Fibroblast of lung (primary cell): ENCODE results near the gene THSD7A. TPM values are rescaled to one million over a fixed set of nuclear protein-coding genes. Genes with fewer than 3 reads are reported as not detected.

Experiments used
- DNase-seq, 2 donors: peaks; one replicate each; pipeline versions ENCODE4 v3.0.0 to v3.0.0-alpha.2; 2010; ENCODE audit warnings: low read depth in 2 of 2
- H2AFZ ChIP-seq: 2 replicates; pipeline ENCODE4 v1.5.1; 2012; ENCODE audit warnings: low read length, control low read depth, inconsistent platforms
- H3K27ac ChIP-seq: 2 replicates; pipeline ENCODE4 v1.5.1; 2011; ENCODE audit warnings: low read length, control low read depth; ENCODE audit not compliant: insufficient read depth
- H3K27me3 ChIP-seq: 2 replicates; pipeline ENCODE4 v1.5.1; 2011; ENCODE audit warnings: mild to moderate bottlenecking, low read length; ENCODE audit not compliant: control insufficient read depth, insufficient read depth
- H3K36me3 ChIP-seq: 2 replicates; pipeline ENCODE4 v1.5.1; 2011; ENCODE audit warnings: low read length; ENCODE audit not compliant: control insufficient read depth, insufficient read depth
- H3K4me1 ChIP-seq: 2 replicates; pipeline ENCODE4 v1.5.1; 2011; ENCODE audit warnings: low read length; ENCODE audit not compliant: control insufficient read depth, insufficient read depth; ENCODE audit errors: extremely low read depth
- H3K4me2 ChIP-seq: 2 replicates; pipeline ENCODE4 v1.5.1; 2011; ENCODE audit warnings: low read length, control low read depth; ENCODE audit not compliant: insufficient read depth; ENCODE audit errors: extremely low read depth
- H3K4me3 ChIP-seq, 4 experiments: fragments of 200-600 bp in 1 of 4; sonication (generic) in 1 of 4; replicated peaks in 1 of 4; 2 replicates each; pipeline ENCODE4 v1.5.1; 2011 to 2016; ENCODE audit warnings: low read length in 4 of 4, low read depth in 3 of 4, mild to moderate bottlenecking in 3 of 4, control low read depth in 2 of 4, inconsistent platforms in 1 of 4, mixed read lengths in 1 of 4; ENCODE audit not compliant: insufficient read depth in 1 of 4; ENCODE audit errors: control extremely low read depth in 1 of 4
- H3K79me2 ChIP-seq: 2 replicates; pipeline ENCODE4 v1.5.1; 2012; ENCODE audit warnings: mild to moderate bottlenecking, low read length, inconsistent platforms; ENCODE audit not compliant: control insufficient read depth, insufficient read depth
- H3K9ac ChIP-seq: 2 replicates; pipeline ENCODE4 v1.5.1; 2011; ENCODE audit warnings: mild to moderate bottlenecking, low read length, control low read depth; ENCODE audit not compliant: insufficient read depth
- H3K9me3 ChIP-seq: 2 replicates; pipeline ENCODE4 v1.5.1; 2012; ENCODE audit warnings: low read depth, low read length; ENCODE audit not compliant: control insufficient read depth, insufficient read depth
- H4K20me1 ChIP-seq: 2 replicates; pipeline ENCODE4 v1.5.1; 2011; ENCODE audit warnings: low read length; ENCODE audit not compliant: control insufficient read depth, insufficient read depth; ENCODE audit errors: extremely low read depth
- CTCF ChIP-seq, 2 donors: IDR thresholded peaks in 1 of 2; conservative IDR thresholded peaks in 1 of 2; 1 replicate in 1 of 2; 2 replicates in 1 of 2; pipeline ENCODE4 v1.5.1; 2011 to 2012; ENCODE audit warnings: low read length in 2 of 2, control low read depth in 1 of 2, inconsistent platforms in 1 of 2, low read depth in 1 of 2, mild to moderate bottlenecking in 1 of 2
- EZH2 ChIP-seq: IDR thresholded peaks from 2 replicates; pipeline ENCODE4 v1.5.1; 2012; ENCODE audit warnings: low read length, control low read depth, mild to moderate bottlenecking; ENCODE audit errors: missing control alignments
- polyA plus RNA-seq, 2 donors: library from polyadenylated mRNA; depleted of rRNA in 1 of 2; stranded (reverse) in 1 of 2; unstranded in 1 of 2; fragments of >200 nt; gene quantifications; 2 replicates each; pipeline ENCODE4 v1.2.1, GENCODE V29; 2011 to 2012; ENCODE audit warnings: missing spikeins in 1 of 2
- total RNA-seq: library from RNA; depleted of rRNA; stranded (reverse); fragments of >200 nt; gene quantifications from 2 replicates; pipeline ENCODE4 v1.2.1, GENCODE V29; 2014

Gene THSD7A
- total and polyA plus RNA-seq, 2 donors (not counting 1 experiment from before 2014, with no cell fraction given) = 0.02 to 0.83 TPM

GRCh38 chr7:11430841-11431240, 401.2 kb downstream of the THSD7A start:
- DNase-seq = no peak
- no peaks in the 10 kb centered on the region for H4K20me1 ChIP-seq
- H3K27ac ChIP-seq = no peak overlapping the region
- no peak overlapping the region for H3K4me2 ChIP-seq
- TF ChIP-seq EZH2 (no peak), CTCF (conservative IDR thresholded peaks at IDR 0.05 in 1 of 2, IDR thresholded peaks at IDR 0.05 in 1 of 2; ENCODE audit: low read depth in 1 of 2, low read length in 2 of 2) (no peak)
- no peaks in the 10 kb centered on the region for H3K9me3 ChIP-seq
- H2AFZ ChIP-seq = no peak overlapping the region
- H3K27me3 ChIP-seq = no peaks in the 10 kb centered on the region
- H3K79me2 ChIP-seq = no peaks in the 10 kb centered on the region
- H3K4me1 ChIP-seq = no peaks in the 10 kb centered on the region
- H3K36me3 ChIP-seq = no peaks in the 10 kb centered on the region
- no peak overlapping the region for H3K9ac ChIP-seq
- H3K4me3 ChIP-seq = no peak overlapping the region

GRCh38 chr7:11430112-11430511, 401.9 kb downstream of the THSD7A start:
- TF ChIP-seq CTCF (conservative IDR thresholded peaks at IDR 0.05 in 1 of 2, IDR thresholded peaks at IDR 0.05 in 1 of 2; ENCODE audit: low read depth in 1 of 2, low read length in 2 of 2) = no peak
- TF ChIP-seq EZH2 = no peak
- no peak for DNase-seq
- no peak overlapping the region for H3K27ac ChIP-seq
- no peak overlapping the region for H3K9ac ChIP-seq
- no peaks in the 10 kb centered on the region for H3K79me2 ChIP-seq
- H3K4me3 ChIP-seq = no peak overlapping the region
- no peaks in the 10 kb centered on the region for H4K20me1 ChIP-seq
- H3K9me3 ChIP-seq = no peaks in the 10 kb centered on the region
- H2AFZ ChIP-seq = no peak overlapping the region
- no peaks in the 10 kb centered on the region for H3K36me3 ChIP-seq
- H3K27me3 ChIP-seq = no peaks in the 10 kb centered on the region
- no peaks in the 10 kb centered on the region for H3K4me1 ChIP-seq
- no peak overlapping the region for H3K4me2 ChIP-seq

GRCh38 chr7:11428877-11429581, 403.0 kb downstream of the THSD7A start:
- no peaks in the 10 kb centered on the region for H3K9me3 ChIP-seq
- H3K36me3 ChIP-seq = no peaks in the 10 kb centered on the region
- no peaks in the 10 kb centered on the region for H3K79me2 ChIP-seq
- no peak overlapping the region for H2AFZ ChIP-seq
- H4K20me1 ChIP-seq = no peaks in the 10 kb centered on the region
- TF ChIP-seq CTCF (conservative IDR thresholded peaks at IDR 0.05 in 1 of 2, IDR thresholded peaks at IDR 0.05 in 1 of 2; ENCODE audit: low read depth in 1 of 2, low read length in 2 of 2) (no peak), EZH2 (no peak)
- no peaks in the 10 kb centered on the region for H3K27me3 ChIP-seq
- no peak overlapping the region for H3K27ac ChIP-seq
- H3K4me2 ChIP-seq = no peak overlapping the region
- H3K4me3 ChIP-seq = no peak overlapping the region
- H3K9ac ChIP-seq = no peak overlapping the region
- no peaks in the 10 kb centered on the region for H3K4me1 ChIP-seq
- no peak for DNase-seq
